GM18861 (cell line): Measurements from ENCODE around the gene TUBGCP3.
"Not testable (repeated sequence)": the region's sequence is repeated elsewhere in the genome, so short reads cannot be mapped to it uniquely, and the experiment has no call there.

Source experiments
- ATAC-seq: cut with Tn5 transposase; IDR thresholded peaks from one replicate; pipeline ENCODE4 v1.9.1; 2021; ENCODE audit not compliant: unreplicated experiment

TUBGCP3 gene

DNA sequence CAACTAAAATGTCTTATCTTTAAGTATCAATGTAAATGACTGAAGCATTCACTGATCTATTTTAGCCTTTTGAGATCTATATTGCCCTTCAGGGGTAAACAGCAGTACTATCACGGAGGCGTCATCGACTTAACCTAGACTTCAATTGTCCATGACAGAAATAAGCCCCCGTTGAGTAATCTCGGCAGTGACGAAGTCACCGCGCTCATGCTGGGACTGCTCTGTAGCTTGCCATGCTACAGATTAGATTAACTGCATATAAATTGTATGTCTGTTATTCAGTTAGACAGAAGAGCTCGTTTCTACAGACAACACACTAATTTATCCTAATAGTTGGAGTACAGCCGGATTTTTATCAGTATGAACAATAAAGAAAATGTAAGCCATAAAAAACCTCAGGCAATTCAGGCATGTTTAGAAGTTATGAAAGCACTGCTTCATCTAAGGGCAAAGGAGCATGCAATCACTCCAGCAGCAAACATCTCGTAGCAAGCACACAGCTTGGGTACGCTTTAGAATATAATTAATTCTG lies 56.6 kb downstream of the TUBGCP3 start:
- ATAC-seq, result no peak

DNA sequence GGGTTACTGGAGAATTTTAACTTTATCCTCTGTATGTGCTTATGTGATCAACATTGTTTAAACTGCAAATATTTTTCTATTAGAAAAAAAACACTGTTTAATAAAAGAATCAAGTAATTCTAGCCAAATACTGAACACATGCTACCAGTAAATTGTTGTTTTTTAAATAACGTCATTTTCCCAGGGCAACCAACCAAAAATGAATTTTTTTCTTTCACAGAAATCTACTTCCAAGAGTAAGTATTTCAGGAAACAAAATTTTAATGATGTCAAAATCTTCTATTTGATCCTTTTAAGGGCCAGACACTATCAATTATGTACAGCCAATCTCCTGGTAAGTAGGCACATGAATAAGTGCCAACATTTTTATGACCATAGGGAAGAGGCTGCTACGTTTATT lies 57.1 kb downstream of the TUBGCP3 start:
- no peak for ATAC-seq

GRCh38 chr13:112529216-112529615 lies 58.7 kb downstream of the TUBGCP3 start:
- no peak for ATAC-seq

DNA sequence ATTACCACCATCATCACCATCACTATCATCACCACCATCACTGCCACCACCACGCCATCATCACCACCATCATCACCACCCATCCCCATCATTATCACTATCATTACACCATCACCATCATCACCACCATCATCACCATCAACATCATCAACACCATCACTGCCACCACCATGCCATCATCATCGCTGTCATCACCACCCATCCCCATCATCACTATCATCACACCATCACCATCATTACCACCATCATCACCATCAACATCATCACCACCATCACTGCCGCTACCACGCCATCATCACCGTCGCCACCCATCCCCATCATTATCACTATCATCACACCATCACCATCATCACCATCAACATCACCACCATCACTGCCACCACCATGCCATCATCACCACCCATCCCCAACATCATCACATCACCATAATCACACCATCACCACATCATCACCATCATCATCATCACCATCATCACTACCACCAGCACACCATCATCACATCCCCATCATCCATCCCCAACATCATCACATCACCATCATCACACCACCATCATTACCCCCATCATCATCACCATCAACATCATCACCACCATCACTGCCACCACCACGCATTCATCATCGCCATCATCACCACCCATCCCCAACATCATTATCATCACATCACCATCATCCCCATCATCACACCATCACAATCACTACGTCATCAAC lies 61.7 kb downstream of the TUBGCP3 start:
- ATAC-seq, result no peak

GRCh38 chr13:112525356-112525945 lies 62.5 kb downstream of the TUBGCP3 start:
- no peak for ATAC-seq

- ATAC-seq, result no peak
Observed at GRCh38 chr13:112522578-112522977, 65.4 kb downstream of the TUBGCP3 start.

- no peak for ATAC-seq
Observed at GRCh38 chr13:112521073-112521685, 66.8 kb downstream of the TUBGCP3 start.

GRCh38 chr13:112519517-112520060 lies 68.4 kb downstream of the TUBGCP3 start:
- no peak for ATAC-seq

DNA sequence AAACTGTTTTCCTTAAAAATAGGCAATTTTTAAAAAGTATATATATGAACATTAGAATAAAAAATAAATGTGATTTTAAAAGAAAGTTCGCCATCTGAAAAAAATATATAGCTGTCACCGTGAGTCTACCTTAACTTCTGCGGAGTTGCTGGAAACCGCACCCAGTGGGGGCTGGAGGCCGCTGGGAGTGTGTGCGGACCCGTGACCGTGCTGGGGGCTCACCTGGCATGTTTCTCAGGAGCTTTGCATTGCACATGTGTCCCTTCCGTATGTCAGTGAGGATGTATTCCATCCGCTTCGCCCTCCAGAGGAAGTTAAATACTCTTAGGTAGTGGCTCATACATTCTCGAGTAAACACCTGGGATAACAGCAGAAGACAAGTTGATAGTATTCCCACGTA lies 71.7 kb downstream of the TUBGCP3 start:
- ATAC-seq, result no peak

DNA sequence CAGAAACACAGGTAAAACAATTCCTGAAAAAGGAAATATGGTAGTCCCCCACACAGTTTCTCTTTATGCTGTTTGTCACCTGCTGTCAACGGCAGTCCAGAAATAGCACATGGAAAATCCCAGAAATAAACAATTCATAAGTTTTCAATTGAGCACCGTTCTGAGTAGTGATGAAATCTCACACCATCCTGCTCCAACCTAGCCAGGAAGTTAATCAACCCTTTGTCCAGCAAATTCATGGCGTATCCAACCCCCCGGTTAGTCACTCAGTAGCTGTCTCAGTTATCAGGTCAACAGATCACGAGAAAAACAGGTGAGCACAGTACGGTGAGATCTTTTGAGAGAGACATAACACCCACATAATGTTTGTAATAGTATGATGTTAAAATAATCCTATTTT lies 74.2 kb downstream of the TUBGCP3 start:
- no peak for ATAC-seq

- ATAC-seq, result no peak
Observed at GRCh38 chr13:112510987-112511685, 76.8 kb downstream of the TUBGCP3 start.

DNA sequence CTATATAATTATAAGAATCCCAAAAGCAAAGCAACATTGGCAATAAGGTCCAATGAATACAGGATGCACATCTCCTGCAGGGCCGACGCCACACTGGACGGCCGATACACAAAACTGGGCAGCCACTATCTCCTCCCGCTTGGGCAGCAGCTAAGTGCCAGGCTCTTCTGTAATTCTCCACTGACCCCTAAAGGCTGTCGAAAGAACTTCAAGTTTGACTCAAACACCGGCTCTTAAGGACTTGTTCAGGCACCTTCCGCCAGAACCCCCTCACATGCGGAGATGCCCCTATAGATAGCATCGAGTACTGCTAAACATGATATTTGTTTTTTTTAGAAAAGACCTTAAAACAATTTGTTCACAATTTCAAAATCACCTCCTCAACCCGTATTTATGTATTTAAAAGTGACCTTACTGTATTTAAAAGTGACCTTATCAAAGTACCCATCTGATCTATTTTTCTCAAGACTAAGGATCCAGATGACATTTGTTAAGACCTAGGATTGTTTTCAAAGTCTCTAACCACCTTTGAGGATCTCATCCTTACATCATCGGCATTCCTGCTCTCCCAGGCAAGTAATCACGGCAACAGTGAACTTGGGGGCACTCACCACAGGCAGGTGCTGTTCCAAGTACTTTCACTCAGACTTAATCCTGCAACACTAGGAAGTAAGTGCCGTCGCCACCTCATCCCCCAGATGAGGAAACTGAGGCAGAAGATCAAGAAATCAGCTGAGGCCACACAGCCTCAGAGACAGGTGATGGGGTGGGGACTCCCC lies 77.8 kb downstream of the TUBGCP3 start:
- ATAC-seq, result peak; percentile 52

DNA sequence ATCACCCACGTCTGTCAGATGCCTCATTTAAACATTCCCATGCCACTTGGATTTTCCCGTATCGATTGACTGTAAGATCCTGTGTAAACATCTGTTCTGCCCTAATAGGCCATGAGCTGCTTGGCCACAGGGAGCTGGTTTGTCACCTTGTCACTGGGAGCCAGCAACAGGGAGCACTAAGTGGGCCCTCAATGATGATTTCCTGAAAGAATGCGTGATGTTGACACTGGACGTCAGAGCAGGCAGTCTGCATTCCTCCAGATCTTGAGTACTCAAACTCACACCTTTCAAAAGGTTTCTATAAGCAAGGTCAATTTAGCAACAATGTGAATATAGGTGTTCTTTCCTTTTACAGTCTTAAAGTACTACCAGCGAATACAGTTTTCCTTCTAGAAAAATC lies 78.8 kb downstream of the TUBGCP3 start:
- no peak for ATAC-seq

- no peak for ATAC-seq
Observed at GRCh38 chr13:112506046-112506445, 81.9 kb downstream of the TUBGCP3 start.

GRCh38 chr13:112496166-112496565 lies 91.8 kb downstream of the TUBGCP3 start:
- ATAC-seq, result no peak

DNA sequence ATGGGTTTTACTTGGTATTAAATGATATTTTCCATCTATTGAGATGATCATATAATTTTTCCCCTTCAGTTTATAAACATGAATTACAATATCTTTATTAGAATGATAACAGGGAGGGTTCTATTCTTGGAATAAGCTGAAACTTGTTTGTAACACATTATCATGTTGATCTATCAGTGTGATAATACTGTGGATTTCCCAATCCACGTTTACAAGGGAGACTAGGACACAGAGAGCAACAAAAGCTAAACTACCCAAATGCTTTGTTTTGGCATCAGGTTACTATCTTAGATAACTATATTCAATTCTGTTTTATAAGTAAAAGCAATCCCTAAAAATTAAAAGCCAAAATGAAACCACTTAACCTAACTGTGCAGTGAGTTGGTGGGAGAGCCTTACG lies 92.5 kb downstream of the TUBGCP3 start:
- ATAC-seq, result no peak

DNA sequence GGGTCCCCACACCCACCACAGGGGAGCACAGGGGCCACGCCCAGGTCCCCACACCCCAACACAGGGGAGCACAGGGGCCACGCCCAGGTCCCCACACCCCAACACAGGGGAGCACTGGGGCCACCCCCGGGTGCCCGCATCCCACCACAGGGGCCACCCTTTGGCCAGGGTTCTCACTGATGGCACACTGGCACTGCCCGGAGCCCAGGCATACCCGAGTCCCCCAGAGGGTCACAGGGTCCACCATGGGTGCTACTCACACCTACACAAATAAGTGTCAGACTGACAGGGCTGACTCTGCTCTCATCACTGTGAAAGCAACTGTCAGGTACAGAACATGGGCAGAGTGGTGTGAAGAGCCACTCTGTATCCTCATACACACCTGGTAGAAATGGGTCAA lies 98.8 kb downstream of the TUBGCP3 start:
- no peak for ATAC-seq

DNA sequence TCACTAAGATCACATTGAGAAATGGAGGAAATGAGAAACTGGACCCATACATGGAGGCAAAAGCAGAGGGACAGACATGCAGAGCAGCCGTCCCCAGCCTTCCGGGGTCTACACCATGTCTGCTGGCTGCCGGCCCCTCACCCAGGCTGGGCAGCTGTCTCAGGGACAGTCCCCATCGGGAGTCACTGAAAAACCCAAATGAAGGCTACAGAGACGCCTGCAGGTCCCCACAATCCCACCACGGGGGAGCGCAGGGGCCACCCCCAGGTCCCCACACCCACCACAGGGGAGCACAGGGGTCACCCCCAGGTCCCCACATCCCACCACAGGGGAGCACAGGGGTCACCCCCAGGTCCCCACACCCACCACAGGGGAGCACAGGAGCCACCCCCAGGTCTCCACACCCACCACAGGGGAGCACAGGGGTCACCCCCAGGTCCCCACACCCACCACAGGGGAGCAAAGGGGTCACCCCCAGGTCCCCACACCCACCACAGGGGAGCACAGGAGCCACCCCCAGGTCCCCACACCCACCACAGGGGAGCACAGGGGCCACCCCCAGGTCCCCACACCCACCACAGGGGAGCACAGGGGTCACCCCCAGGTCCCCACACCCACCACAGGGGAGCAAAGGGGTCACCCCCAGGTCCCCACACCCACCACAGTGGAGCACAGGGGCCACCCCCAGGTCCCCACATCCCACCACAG lies 99.5 kb downstream of the TUBGCP3 start:
- ATAC-seq, result not testable (repeated sequence)

GRCh38 chr13:112487127-112487517 lies 100.8 kb downstream of the TUBGCP3 start:
- no peak for ATAC-seq
